HepG2 (cell line): ENCODE measurements around the gene NYNRIN.

Experiments used
- CEBPB ChIP-seq: IDR thresholded peaks from 2 replicates; pipeline ENCODE4 v1.6.1; 2011; ENCODE audit warnings: low read depth, low read length, improper control_type of control experiment, borderline replicate concordance
- EZH2 ChIP-seq: conservative IDR thresholded peaks from 2 replicates; pipeline ENCODE4 v1.6.1; 2012; ENCODE audit warnings: mild to moderate bottlenecking, low read depth, low read length, moderate library complexity
- YEATS2 ChIP-seq: sonication (generic); formaldehyde crosslinking; IDR thresholded peaks from 2 replicates; pipeline ENCODE4 v1.4.0; 2020; ENCODE audit warnings: missing genetic modification reagents, borderline replicate concordance

DNA sequence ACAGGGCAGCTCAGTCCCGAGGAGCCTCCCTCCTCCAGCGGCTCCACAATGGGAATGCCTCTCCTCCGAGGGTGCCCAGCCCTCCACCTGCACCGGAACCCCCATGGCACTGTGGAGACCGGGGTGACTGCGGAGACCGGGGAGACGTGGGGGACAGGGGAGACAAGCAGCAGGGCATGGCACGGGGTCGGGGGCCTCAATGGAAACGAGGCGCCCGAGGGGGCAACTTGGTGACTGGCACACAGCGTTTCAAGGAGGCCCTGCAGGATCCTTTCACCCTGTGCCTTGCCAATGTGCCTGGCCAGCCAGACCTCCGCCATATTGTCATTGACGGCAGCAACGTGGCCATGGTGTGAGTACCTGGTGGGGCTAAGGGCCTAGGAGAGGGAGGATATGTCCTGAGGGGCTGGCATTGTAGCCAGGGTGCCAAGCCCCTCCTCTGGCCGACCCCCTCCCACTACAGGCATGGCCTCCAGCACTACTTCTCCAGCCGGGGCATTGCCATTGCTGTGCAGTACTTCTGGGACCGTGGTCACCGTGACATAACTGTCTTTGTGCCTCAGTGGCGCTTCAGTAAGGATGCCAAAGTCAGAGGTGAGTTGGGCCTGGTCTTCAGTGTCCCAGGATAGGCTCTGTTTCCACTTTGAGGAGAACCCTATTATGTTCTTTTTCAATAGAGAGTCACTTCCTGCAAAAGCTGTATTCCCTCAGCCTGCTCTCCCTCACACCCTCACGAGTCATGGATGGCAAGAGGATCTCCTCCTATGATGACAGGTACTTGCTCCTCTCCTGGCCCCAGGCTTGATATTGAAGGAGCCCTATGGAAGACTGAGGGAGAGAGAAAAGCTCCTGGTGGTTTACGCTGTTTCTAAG is 33.7 kb downstream of the NYNRIN start:
- TF ChIP-seq CEBPB (no peak), YEATS2 (CRISPR knock-in tag) (no peak), EZH2 (no peak)
